ENCODE data around the gene LRMDA. TPM values are rescaled to one million over a fixed set of nuclear protein-coding genes. Genes with fewer than 3 reads are reported as not detected.

The LRMDA gene
- polyA plus RNA-seq, 1 donor (not counting 4 experiments of a cell fraction or from before 2014, with no cell fraction given): not detected

- dilution Hi-C loops (cut with MboI; ENCODE audit: extremely low pct_ligation_motif_present, low sequenced_read_pairs): no loop called here
Observed at GRCh38 chr10:75476985-75477384, 45.6 kb downstream of the LRMDA start.

GRCh38 chr10:75477680-75478079 lies 46.3 kb downstream of the LRMDA start:
- H3K9ac ChIP-seq (ENCODE audit: control insufficient read depth, extremely low read depth, insufficient read depth, low read length): no peak overlapping the region
- DNase-seq (ENCODE audit: low read depth, low spot score) (no peak), FAIRE-seq (no peak)
- no peaks in the 10 kb centered on the region for H3K9me3 ChIP-seq (ENCODE audit: control insufficient read depth, low read depth, low read length)
- H4K20me1 ChIP-seq (ENCODE audit: control insufficient read depth, extremely low read depth, insufficient read depth, low read length): no peaks in the 10 kb centered on the region
- no peak overlapping the region for H3K4me2 ChIP-seq (ENCODE audit: control insufficient read depth, extremely low read depth, insufficient read depth, low read depth, low read length)
- H3K36me3 ChIP-seq (ENCODE audit: control insufficient read depth in 2 of 2, extremely low read depth in 1 of 2, insufficient read depth in 2 of 2, low read length in 2 of 2): no peaks in the 10 kb centered on the region
- H2AFZ ChIP-seq (ENCODE audit: control insufficient read depth, low read length): no peak overlapping the region
- no peaks in the 10 kb centered on the region for H3K79me2 ChIP-seq (ENCODE audit: control insufficient read depth, insufficient read depth, low read length)
- H3K27ac ChIP-seq (ENCODE audit: control insufficient read depth, insufficient read depth, low read length): no peak overlapping the region
- no peak for TF ChIP-seq CTCF (optimal IDR thresholded peaks at IDR 0.05 in 1 of 3, IDR thresholded peaks at IDR 0.05 in 1 of 3, conservative IDR thresholded peaks at IDR 0.05 in 1 of 3; ENCODE audit: extremely low read depth in 1 of 3, insufficient read depth in 2 of 3, low read length in 3 of 3)
- TF ChIP-seq EZH2 (IDR thresholded peaks at IDR 0.05; ENCODE audit: low read length): no peak
- dilution Hi-C loops (cut with MboI; ENCODE audit: extremely low pct_ligation_motif_present, low sequenced_read_pairs): no loop called here
- H3K9me1 ChIP-seq (ENCODE audit: control insufficient read depth, extremely low read depth, insufficient read depth, low read length): no peaks in the 10 kb centered on the region
- H3K4me1 ChIP-seq (ENCODE audit: control insufficient read depth, extremely low read depth, insufficient read depth, low read length): no peaks in the 10 kb centered on the region
- H3K27me3 ChIP-seq (ENCODE audit: control insufficient read depth, extremely low read depth, insufficient read depth, low read length): no peaks in the 10 kb centered on the region
- H3K4me3 ChIP-seq (ENCODE audit: control insufficient read depth in 2 of 3, extremely low read depth in 1 of 3, insufficient read depth in 2 of 3, low read depth in 1 of 3, low read length in 3 of 3): no peak overlapping the region

More at GRCh38 chr10:75476985-75477384, 45.6 kb downstream of the LRMDA start:
- H3K36me3 ChIP-seq (ENCODE audit: control insufficient read depth in 2 of 2, extremely low read depth in 1 of 2, insufficient read depth in 2 of 2, low read length in 2 of 2): no peaks in the 10 kb centered on the region
- H2AFZ ChIP-seq (ENCODE audit: control insufficient read depth, low read length): no peak overlapping the region
- H3K27ac ChIP-seq (ENCODE audit: control insufficient read depth, insufficient read depth, low read length): no peak overlapping the region
- H4K20me1 ChIP-seq (ENCODE audit: control insufficient read depth, extremely low read depth, insufficient read depth, low read length): no peaks in the 10 kb centered on the region
- no peaks in the 10 kb centered on the region for H3K27me3 ChIP-seq (ENCODE audit: control insufficient read depth, extremely low read depth, insufficient read depth, low read length)
- no peaks in the 10 kb centered on the region for H3K9me3 ChIP-seq (ENCODE audit: control insufficient read depth, low read depth, low read length)
- TF ChIP-seq EZH2 (IDR thresholded peaks at IDR 0.05; ENCODE audit: low read length): no peak
- no peak for TF ChIP-seq CTCF (optimal IDR thresholded peaks at IDR 0.05 in 1 of 3, IDR thresholded peaks at IDR 0.05 in 1 of 3, conservative IDR thresholded peaks at IDR 0.05 in 1 of 3; ENCODE audit: extremely low read depth in 1 of 3, insufficient read depth in 2 of 3, low read length in 3 of 3)
- H3K79me2 ChIP-seq (ENCODE audit: control insufficient read depth, insufficient read depth, low read length): no peaks in the 10 kb centered on the region
- DNase-seq (ENCODE audit: low read depth, low spot score) (no peak), FAIRE-seq (no peak)
- no peak overlapping the region for H3K4me3 ChIP-seq (ENCODE audit: control insufficient read depth in 2 of 3, extremely low read depth in 1 of 3, insufficient read depth in 2 of 3, low read depth in 1 of 3, low read length in 3 of 3)
- no peak overlapping the region for H3K9ac ChIP-seq (ENCODE audit: control insufficient read depth, extremely low read depth, insufficient read depth, low read length)
- no peaks in the 10 kb centered on the region for H3K9me1 ChIP-seq (ENCODE audit: control insufficient read depth, extremely low read depth, insufficient read depth, low read length)
- no peak overlapping the region for H3K4me2 ChIP-seq (ENCODE audit: control insufficient read depth, extremely low read depth, insufficient read depth, low read depth, low read length)
- no peaks in the 10 kb centered on the region for H3K4me1 ChIP-seq (ENCODE audit: control insufficient read depth, extremely low read depth, insufficient read depth, low read length)

Data from keratinocyte (primary cell).